Stimulated activated naive CD8-positive, alpha-beta T cell treated with anti-CD3 and anti-CD28 coated beads, Interleukin-15, Interleukin-2, amounts not matched to agents 100 U/mL and 50 U/mL, for 24 hours (primary cell): ENCODE data around the gene BICRA.
"Not testable (repeated sequence)": the region's sequence is repeated elsewhere in the genome, so short reads cannot be mapped to it uniquely, and the experiment has no call there.

Source experiments
- ATAC-seq: fragments of 150-1000 bp; cut with Tn5 transposase; one replicate; pipeline ENCODE4 v1.10.0; 2021
- DNase-seq: peaks from one replicate; pipeline ENCODE4 v3.0.0; 2021

The BICRA gene

GRCh38 chr19:47716270-47716937 lies 107.5 kb downstream of the BICRA start:
- ATAC-seq (no peak), DNase-seq (no peak)

GRCh38 chr19:47718415-47719046 lies 109.6 kb downstream of the BICRA start:
- not testable (repeated sequence) for ATAC-seq, DNase-seq

- ATAC-seq = no peak
Measured at GRCh38 chr19:47719047-47719859, 110.3 kb downstream of the BICRA start.

GRCh38 chr19:47720669-47721422 lies 111.9 kb downstream of the BICRA start:
- DNase-seq (no peak), ATAC-seq (no peak)

More at GRCh38 chr19:47719047-47719859, 110.3 kb downstream of the BICRA start:
- no peak for DNase-seq

GRCh38 chr19:47723581-47723940 lies 114.6 kb downstream of the BICRA start:
- DNase-seq = no peak
- ATAC-seq = peak; percentile 28

- no peak for ATAC-seq
- DNase-seq = no peak
Measured at GRCh38 chr19:47725759-47726401, 116.9 kb downstream of the BICRA start.

GRCh38 chr19:47726467-47726866 lies 117.5 kb downstream of the BICRA start:
- DNase-seq (no peak), ATAC-seq (no peak)

- not testable (repeated sequence) for DNase-seq, ATAC-seq
Measured at GRCh38 chr19:47728295-47728694, 119.4 kb downstream of the BICRA start.

- DNase-seq = no peak
- peak; percentile 50 for ATAC-seq
Measured at GRCh38 chr19:47729468-47729798, 120.5 kb downstream of the BICRA start.

- ATAC-seq (peak; percentile 80), DNase-seq (peak; percentile 77)
Measured at GRCh38 chr19:47729799-47730520, 121.0 kb downstream of the BICRA start.

GRCh38 chr19:47730521-47730889 lies 121.6 kb downstream of the BICRA start:
- ATAC-seq = no peak

GRCh38 chr19:47730910-47731309 lies 122.0 kb downstream of the BICRA start:
- no peak for ATAC-seq
- no peak for DNase-seq

More at GRCh38 chr19:47730521-47730889, 121.6 kb downstream of the BICRA start:
- DNase-seq = no peak

- no peak for ATAC-seq
- no peak for DNase-seq
Measured at GRCh38 chr19:47735131-47735530, 126.2 kb downstream of the BICRA start.

GRCh38 chr19:47740866-47741519 lies 132.1 kb downstream of the BICRA start:
- no peak for ATAC-seq

GRCh38 chr19:47741544-47742140 lies 132.7 kb downstream of the BICRA start:
- ATAC-seq = no peak
- DNase-seq = no peak

More at GRCh38 chr19:47740866-47741519, 132.1 kb downstream of the BICRA start:
- DNase-seq = no peak

- ATAC-seq (no peak), DNase-seq (no peak)
Measured at GRCh38 chr19:47742634-47743033, 133.7 kb downstream of the BICRA start.

GRCh38 chr19:47745010-47745901 lies 136.3 kb downstream of the BICRA start, which contains the start of gene NOP53:
TSS of gene NOP53 (plus strand) at chr19:47745546. CDS start at chr19:47745560, 14 bp downstream.
- DNase-seq = peak; percentile 96
- ATAC-seq = peak; percentile 70

GRCh38 chr19:47746129-47746528 lies 137.2 kb downstream of the BICRA start:
- ATAC-seq, DNase-seq: not testable (repeated sequence)

GRCh38 chr19:47749326-47749725 lies 140.4 kb downstream of the BICRA start:
- ATAC-seq (peak; percentile 6), DNase-seq (no peak)
